Esophagus squamous epithelium (tissue), 5 donors: ENCODE results near the gene PCK1. TPM values are rescaled to one million over a fixed set of nuclear protein-coding genes. Genes with fewer than 3 reads are reported as not detected.

Experiments
- DNase-seq: peaks from one replicate; lab custom pipeline; 2025; lab: John Stamatoyannopoulos, UW
- H3K27ac ChIP-seq, 4 donors: fragments of 200-600 bp; sonication (generic); one replicate each; pipeline ENCODE4 v1.5.1; 2016 to 2019; ENCODE audit warnings: mild to moderate bottlenecking in 1 of 4
- H3K27me3 ChIP-seq, 4 donors: fragments of 200-600 bp; sonication (generic); 1 replicate in 3 of 4; 2 replicates in 1 of 4; pipeline versions ENCODE4 v1.5.1 to v1.6.0; 2017 to 2021; ENCODE audit warnings: antibody characterized with exemption in 1 of 4
- H3K36me3 ChIP-seq, 3 donors: fragments of 200-600 bp; sonication (generic); one replicate each; pipeline ENCODE4 v1.5.1; 2016 to 2019
- H3K4me1 ChIP-seq, 3 donors: fragments of 200-600 bp; sonication (generic); one replicate each; pipeline ENCODE4 v1.5.1; 2017 to 2019
- H3K4me3 ChIP-seq, 4 donors: fragments of 200-600 bp; sonication (generic); 1 replicate in 3 of 4; 2 replicates in 1 of 4; pipeline ENCODE4 v1.5.1; 2016 to 2019; ENCODE audit warnings: mild to moderate bottlenecking in 2 of 4, moderate library complexity in 1 of 4
- H3K9me3 ChIP-seq, 3 donors: fragments of 200-600 bp; sonication (generic); one replicate each; pipeline ENCODE4 v1.5.1; 2016 to 2019
- CTCF ChIP-seq, 6 experiments: fragments of 450-650 bp in 4 of 6; fragments of 200-600 bp in 2 of 6; sonication (generic) in 2 of 6; IDR thresholded peaks; one replicate each; pipeline ENCODE4 v1.5.1; 2016 to 2019; ENCODE audit warnings: antibody characterized with exemption in 6 of 6, mild to moderate bottlenecking in 4 of 6, moderate library complexity in 4 of 6
- POLR2A ChIP-seq, 4 donors: fragments of 450-650 bp; IDR thresholded peaks; one replicate each; pipeline ENCODE4 v1.6.1; 2017; ENCODE audit warnings: antibody characterized with exemption in 4 of 4, mild to moderate bottlenecking in 4 of 4, moderate library complexity in 3 of 4
- WGBS, 2 donors: methylation state at CpG; one replicate each; pipeline ENCODE4 v1.1.5; 2018; 5-methylcytosine and 5-hydroxymethylcytosine counted together
- intact Hi-C: fragments of 100-400 bp; cut with DNase I; formaldehyde crosslinking; loops from one replicate; pipeline ENCODE4 v1.15.0; 2022
- total RNA-seq, 4 donors: library from RNA; depleted of rRNA; stranded (reverse); fragments of >200 nt; gene quantifications; one replicate each; pipeline ENCODE4 v1.1.0, GENCODE V29; 2016
- donor health status: DM: yes; HTN: yes; CAD: no.

The PCK1 gene
- total RNA-seq, 4 donors from 2014 or later = 0.38 to 1.4 (median 0.65) TPM

- no peaks in the 10 kb centered on the region for H3K36me3 ChIP-seq
- no peak for DNase-seq
- no peaks in the 10 kb centered on the region for H3K9me3 ChIP-seq
- WGBS, 2 donors = 60 to 79% methylated on average over 5 of the region's 5 CpGs
- H3K27ac ChIP-seq = no peak overlapping the region
- intact Hi-C loops = no loop called here
- H3K4me1 ChIP-seq = no peaks in the 10 kb centered on the region
- H3K4me3 ChIP-seq = no peak overlapping the region
- TF ChIP-seq CTCF (IDR thresholded peaks at IDR 0.05) (no peak), POLR2A (IDR thresholded peaks at IDR 0.05) (no peak)
- peaks cover 0 to 32% (median 0%) of the 10 kb centered on the region in 4 donors for H3K27me3 ChIP-seq
Measured at GRCh38 chr20:57605878-57606277, 45.0 kb downstream of the PCK1 start.

- 80 to 100% methylated on average over 2 to 3 of the region's 7 CpGs for WGBS, 2 donors
- intact Hi-C loops = no loop called here
- H3K36me3 ChIP-seq = no peaks in the 10 kb centered on the region
- no peak overlapping the region for H3K27ac ChIP-seq
- no peak for DNase-seq
- no peaks in the 10 kb centered on the region for H3K9me3 ChIP-seq
- H3K4me3 ChIP-seq = no peak overlapping the region
- TF ChIP-seq CTCF (IDR thresholded peaks at IDR 0.05) (no peak), POLR2A (IDR thresholded peaks at IDR 0.05) (no peak)
- H3K4me1 ChIP-seq = no peaks in the 10 kb centered on the region
- peaks cover 0 to 31% (median 0%) of the 10 kb centered on the region in 4 donors for H3K27me3 ChIP-seq
Measured at GRCh38 chr20:57608516-57608915, 47.6 kb downstream of the PCK1 start.

GRCh38 chr20:57609086-57609841, 48.4 kb downstream of the PCK1 start:
- Histone ChIP-seq H3K27ac (no peak overlapping the region), H3K9me3 (no peaks in the 10 kb centered on the region), H3K4me1 (no peaks in the 10 kb centered on the region), H3K27me3 (peaks cover 0 to 31% (median 0%) of the 10 kb centered on the region in 4 donors), H3K36me3 (no peaks in the 10 kb centered on the region), H3K4me3 (no peak overlapping the region)
- WGBS, 2 donors = 61 to 84% methylated on average over 7 to 12 of the region's 16 CpGs
- no peak for TF ChIP-seq POLR2A (IDR thresholded peaks at IDR 0.05)
- no peak for TF ChIP-seq CTCF (IDR thresholded peaks at IDR 0.05)
- intact Hi-C loops = no loop called here
- no peak for DNase-seq

GRCh38 chr20:57609842-57610167, 48.9 kb downstream of the PCK1 start:
- H3K27me3 ChIP-seq = peaks cover 0 to 31% (median 0%) of the 10 kb centered on the region in 4 donors
- H3K4me1 ChIP-seq = no peaks in the 10 kb centered on the region
- H3K36me3 ChIP-seq = peaks cover 0 to 3% (median 0%) of the 10 kb centered on the region in 3 donors
- no peak for DNase-seq
- TF ChIP-seq POLR2A (IDR thresholded peaks at IDR 0.05) (no peak), CTCF (IDR thresholded peaks at IDR 0.05) (no peak)
- intact Hi-C loops = no loop called here
- 85 to 92% methylated on average over 5 to 8 of the region's 8 CpGs for WGBS, 2 donors
- no peak overlapping the region for H3K27ac ChIP-seq
- H3K9me3 ChIP-seq = no peaks in the 10 kb centered on the region
- H3K4me3 ChIP-seq = no peak overlapping the region

GRCh38 chr20:57610261-57610952, 49.5 kb downstream of the PCK1 start:
- Histone ChIP-seq H3K36me3 (peaks cover 0 to 3% (median 0%) of the 10 kb centered on the region in 3 donors), H3K27me3 (peaks cover 0 to 31% (median 0%) of the 10 kb centered on the region in 4 donors), H3K4me1 (no peaks in the 10 kb centered on the region), H3K9me3 (no peaks in the 10 kb centered on the region), H3K27ac (no peak overlapping the region), H3K4me3 (no peak overlapping the region)
- DNase-seq = no peak
- intact Hi-C loops = no loop called here
- no peak for TF ChIP-seq CTCF (IDR thresholded peaks at IDR 0.05)
- no peak for TF ChIP-seq POLR2A (IDR thresholded peaks at IDR 0.05)
- WGBS, 2 donors = 68 to 84% methylated on average over 15 to 17 of the region's 18 CpGs
